ENCODE measurements around the gene FIG4. TPM values are rescaled to one million over a fixed set of nuclear protein-coding genes. Genes with fewer than 3 reads are reported as not detected.

The FIG4 gene
- total RNA-seq, 2 experiments from 2014 or later = 9.0 to 11.1 TPM

DNA sequence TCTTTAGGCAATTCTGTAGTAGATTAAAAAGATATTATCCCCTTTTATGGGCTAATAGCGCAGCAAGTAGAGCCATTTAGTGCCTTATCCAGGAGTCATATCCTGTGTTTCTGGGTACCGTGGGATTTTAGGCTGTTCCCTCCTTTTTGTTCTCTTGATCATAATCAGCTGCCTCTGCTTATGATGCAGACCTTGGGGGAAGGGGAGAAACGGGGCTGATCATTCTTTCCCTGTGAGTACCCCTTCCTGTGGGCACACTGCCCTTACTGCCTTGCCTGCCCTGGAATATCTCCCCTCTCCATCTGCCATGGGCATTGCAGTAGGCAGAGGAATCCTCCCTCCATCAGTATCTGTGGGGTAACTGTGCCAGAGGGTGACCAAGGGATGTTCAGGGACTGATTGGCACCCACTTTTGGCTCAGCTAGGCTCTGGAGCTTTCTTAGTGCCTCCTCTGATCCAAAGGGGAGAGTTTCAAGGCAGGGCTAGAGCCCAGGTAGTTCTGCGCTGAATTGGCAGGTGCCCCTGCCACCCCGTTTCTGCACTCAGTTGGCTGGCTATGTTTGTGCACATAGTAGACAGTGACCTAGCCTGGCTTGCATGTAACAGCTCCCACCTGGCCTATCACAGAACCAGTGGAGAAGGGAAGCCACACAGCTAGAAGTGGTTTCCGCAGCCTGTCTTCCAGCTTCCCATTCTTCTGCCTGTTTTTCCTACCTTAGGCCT, 103.3 kb downstream of the FIG4 start:
- no peak for DNase-seq

DNA sequence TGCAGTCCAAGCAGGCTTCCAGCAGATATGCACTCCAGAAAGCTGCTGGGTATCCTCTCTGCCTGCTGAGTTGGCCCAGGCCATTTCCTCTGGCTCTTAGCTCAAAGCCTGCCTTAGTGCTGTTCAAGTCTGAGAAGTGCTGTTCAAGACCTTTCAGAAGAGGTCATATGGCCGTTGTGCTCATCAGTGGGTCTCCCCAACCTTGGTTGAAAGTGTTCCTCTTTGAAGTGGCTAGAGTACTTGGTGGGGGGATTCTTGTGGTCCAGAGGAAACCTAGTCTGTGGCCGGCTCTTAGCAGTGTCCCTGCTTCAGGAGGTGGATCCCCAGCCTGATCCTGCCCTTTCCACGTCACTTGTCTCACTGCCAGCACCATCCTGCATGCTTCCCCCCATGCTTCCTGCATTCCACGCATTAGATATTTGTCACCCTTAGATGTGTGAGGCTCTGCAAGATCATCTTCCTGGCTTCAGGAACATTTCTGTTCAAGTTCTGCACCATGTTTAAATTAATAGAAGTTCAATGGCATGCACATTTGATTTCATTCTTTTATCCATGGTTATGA, 105.0 kb downstream of the FIG4 start:
- no peaks in the 10 kb centered on the region for H3K9me3 Mint-ChIP-seq (ENCODE audit: low read depth)
- no peak overlapping the region for H3K27ac Mint-ChIP-seq
- H3K4me3 Mint-ChIP-seq = no peak overlapping the region
- DNase-seq (no peak), ATAC-seq (no peak)
- no peaks in the 10 kb centered on the region for H3K27me3 Mint-ChIP-seq
- H3K4me1 Mint-ChIP-seq = peaks cover 4% of the 10 kb centered on the region
- CTCF ChIA-PET = no interaction called here
- no peaks in the 10 kb centered on the region for H3K36me3 Mint-ChIP-seq

More for the DNA sequence above, 103.3 kb downstream of the FIG4 start:
- CTCF ChIA-PET = no interaction called here
- Mint-ChIP-seq H3K36me3 (no peaks in the 10 kb centered on the region), H3K27ac (no peak overlapping the region), H3K9me3 (ENCODE audit: low read depth) (no peaks in the 10 kb centered on the region), H3K4me1 (peaks cover 4% of the 10 kb centered on the region), H3K27me3 (no peaks in the 10 kb centered on the region), H3K4me3 (no peak overlapping the region)
- ATAC-seq = no peak

DNA sequence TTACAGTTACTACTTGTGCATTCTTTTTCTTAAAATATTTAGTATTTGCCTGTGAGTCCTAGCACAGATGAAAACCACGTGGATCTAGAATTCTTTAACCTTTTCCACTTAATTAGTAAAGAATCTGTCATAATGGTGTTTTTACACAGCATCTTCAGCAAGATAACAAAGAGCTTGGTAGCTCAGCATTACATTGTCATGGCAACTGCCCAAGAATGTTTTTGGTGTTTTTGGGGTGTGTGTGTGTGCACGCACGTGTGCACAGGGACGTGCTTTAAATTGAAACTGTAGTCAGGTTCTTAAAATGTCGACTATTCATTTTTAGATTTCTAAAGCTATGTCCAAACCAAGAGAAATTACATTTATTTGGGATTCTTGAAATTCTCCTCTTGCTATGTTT, 108.0 kb downstream of the FIG4 start:
- Mint-ChIP-seq H3K27ac (no peak overlapping the region), H3K9me3 (ENCODE audit: low read depth) (no peaks in the 10 kb centered on the region), H3K4me1 (no peaks in the 10 kb centered on the region), H3K36me3 (no peaks in the 10 kb centered on the region), H3K4me3 (no peak overlapping the region), H3K27me3 (no peaks in the 10 kb centered on the region)
- no peak for DNase-seq
- no peak for ATAC-seq
- CTCF ChIA-PET = no interaction called here

DNA sequence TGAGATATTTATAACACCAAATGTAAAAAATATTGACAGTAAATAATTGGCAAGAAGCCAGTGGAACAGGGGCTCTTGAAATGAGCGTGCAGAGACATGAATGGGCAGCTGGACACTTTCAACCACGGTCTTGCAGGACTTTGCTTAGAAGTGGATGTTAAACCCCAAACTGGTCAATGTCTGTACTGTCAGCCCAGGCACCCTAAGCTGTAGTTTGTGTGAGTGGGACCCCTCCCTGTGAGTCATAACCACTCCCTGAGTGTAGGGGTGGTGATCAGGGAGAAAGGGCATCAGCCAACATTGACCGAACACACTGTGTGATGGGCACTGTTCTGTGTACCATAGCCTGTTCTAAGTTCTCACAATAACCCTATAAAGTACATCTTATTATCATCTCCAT, 108.6 kb downstream of the FIG4 start:
- ATAC-seq = no peak
- no peak for DNase-seq
- Mint-ChIP-seq H3K27ac (no peak overlapping the region), H3K36me3 (no peaks in the 10 kb centered on the region), H3K9me3 (ENCODE audit: low read depth) (no peaks in the 10 kb centered on the region), H3K27me3 (no peaks in the 10 kb centered on the region), H3K4me3 (no peak overlapping the region), H3K4me1 (no peaks in the 10 kb centered on the region)
- CTCF ChIA-PET = no interaction called here

DNA sequence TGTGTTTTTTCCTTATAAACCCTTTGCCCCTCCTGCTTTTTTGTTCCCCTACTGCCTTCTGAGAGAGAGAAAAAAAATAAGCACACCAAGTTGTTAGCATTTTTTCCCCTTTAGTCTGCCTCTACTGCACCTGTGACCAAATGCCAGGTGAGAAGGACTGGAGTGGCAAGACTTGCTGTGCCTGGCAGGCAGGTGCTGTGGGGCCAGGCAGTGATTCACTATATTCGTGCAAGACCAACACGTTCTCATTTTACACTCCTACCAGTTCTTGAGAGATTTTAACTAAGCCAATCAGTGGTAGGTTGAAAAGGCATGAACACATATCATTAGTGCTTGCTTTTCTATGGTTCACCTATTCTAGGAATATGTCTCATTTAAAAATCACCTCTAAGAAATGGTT, 109.7 kb downstream of the FIG4 start:
- Mint-ChIP-seq H3K27ac (no peak overlapping the region), H3K36me3 (no peaks in the 10 kb centered on the region), H3K4me3 (no peak overlapping the region), H3K27me3 (no peaks in the 10 kb centered on the region), H3K9me3 (ENCODE audit: low read depth) (no peaks in the 10 kb centered on the region), H3K4me1 (no peaks in the 10 kb centered on the region)
- no peak for DNase-seq
- ATAC-seq = no peak
- CTCF ChIA-PET = no interaction called here

DNA sequence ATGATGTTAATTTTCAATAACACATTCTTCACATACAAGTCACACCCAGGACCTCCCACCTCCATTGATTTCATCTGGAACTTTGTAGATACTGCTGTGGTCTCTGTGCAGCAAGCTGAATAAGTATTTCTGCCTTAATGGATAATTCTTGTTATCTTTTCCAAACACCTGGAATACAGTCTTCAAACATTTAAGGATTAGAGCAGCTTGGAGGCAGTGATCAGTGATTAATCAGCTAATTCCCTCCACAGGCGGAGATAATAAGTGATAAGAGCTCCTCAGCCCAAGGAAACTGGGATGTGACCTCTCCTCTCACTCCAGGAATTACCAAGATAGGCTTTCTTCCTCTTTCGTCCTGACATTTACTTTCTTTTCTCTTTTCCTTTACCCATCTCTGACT, 110.7 kb downstream of the FIG4 start:
- Mint-ChIP-seq H3K27me3 (no peaks in the 10 kb centered on the region), H3K36me3 (peaks cover 2% of the 10 kb centered on the region), H3K4me3 (no peak overlapping the region), H3K27ac (no peak overlapping the region), H3K4me1 (no peaks in the 10 kb centered on the region), H3K9me3 (ENCODE audit: low read depth) (no peaks in the 10 kb centered on the region)
- no peak for ATAC-seq
- DNase-seq = no peak
- CTCF ChIA-PET = no interaction called here

DNA sequence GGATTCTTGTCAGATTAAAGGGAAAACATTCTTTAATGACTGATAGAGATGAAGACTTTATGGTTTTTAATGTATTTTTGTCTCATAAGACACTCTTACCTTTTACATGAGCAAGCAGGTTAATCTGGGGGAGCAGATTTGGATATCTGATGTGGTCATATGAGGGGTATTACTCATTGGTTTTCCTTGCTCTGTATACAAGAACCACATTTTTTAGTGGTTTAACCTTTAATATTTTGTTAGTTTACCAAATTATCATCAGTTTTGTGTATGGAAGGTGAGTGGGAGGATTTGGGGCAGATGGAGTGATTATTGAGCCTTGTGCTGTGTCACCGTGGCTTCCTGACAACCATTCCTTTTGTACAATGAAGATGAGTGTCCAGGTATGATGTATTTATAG, 112.9 kb downstream of the FIG4 start:
- Mint-ChIP-seq H3K4me3 (no peak overlapping the region), H3K36me3 (peaks cover 2% of the 10 kb centered on the region), H3K27ac (no peak overlapping the region), H3K27me3 (no peaks in the 10 kb centered on the region), H3K9me3 (ENCODE audit: low read depth) (no peaks in the 10 kb centered on the region), H3K4me1 (no peaks in the 10 kb centered on the region)
- ATAC-seq (no peak), DNase-seq (no peak)
- CTCF ChIA-PET = no interaction called here

DNA sequence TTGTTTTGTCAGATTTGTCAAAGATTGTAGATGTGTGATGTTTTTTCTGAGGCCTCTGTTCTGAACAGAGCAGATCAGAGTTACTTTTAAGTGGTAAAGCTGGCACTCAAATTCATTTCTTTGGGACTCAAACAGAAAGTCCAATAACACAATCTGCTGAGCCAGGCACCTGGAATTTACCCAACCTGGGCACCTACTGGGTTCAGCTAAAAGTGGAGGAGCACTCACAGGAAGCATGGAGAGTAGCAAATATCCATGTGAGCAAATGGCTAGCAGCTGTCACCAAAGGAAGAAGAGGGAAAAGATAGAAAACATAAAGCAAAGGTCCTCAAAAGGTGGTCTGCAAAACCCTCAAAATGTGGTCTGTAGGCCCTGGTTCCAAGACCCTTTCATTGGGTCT, 116.8 kb downstream of the FIG4 start:
- Mint-ChIP-seq H3K4me3 (no peak overlapping the region), H3K36me3 (peaks cover 2% of the 10 kb centered on the region), H3K9me3 (ENCODE audit: low read depth) (no peaks in the 10 kb centered on the region), H3K27ac (no peak overlapping the region), H3K4me1 (no peaks in the 10 kb centered on the region), H3K27me3 (no peaks in the 10 kb centered on the region)
- DNase-seq (no peak), ATAC-seq (no peak)
- CTCF ChIA-PET = no interaction called here

DNA sequence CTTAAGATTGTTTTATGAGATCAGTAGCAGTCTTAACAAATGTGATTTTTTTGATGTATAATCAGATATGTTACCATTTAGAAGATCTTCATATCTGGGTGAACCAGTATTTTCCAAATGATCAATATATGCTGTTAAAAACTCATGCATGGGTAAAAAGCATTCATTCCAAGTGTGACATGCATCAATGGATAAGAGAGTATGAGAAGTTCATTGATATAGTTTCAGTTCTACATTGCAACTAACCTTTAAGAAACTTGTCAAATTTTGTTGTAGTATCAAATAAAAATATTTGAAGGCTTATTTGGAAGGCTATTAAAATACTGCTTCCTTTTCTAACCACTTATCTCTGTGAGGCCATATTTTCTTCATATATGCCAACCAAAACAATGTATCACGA, 117.7 kb downstream of the FIG4 start:
- H3K9me3 Mint-ChIP-seq (ENCODE audit: low read depth) = no peaks in the 10 kb centered on the region
- H3K27ac Mint-ChIP-seq = no peak overlapping the region
- ATAC-seq (no peak), DNase-seq (no peak)
- no peaks in the 10 kb centered on the region for H3K27me3 Mint-ChIP-seq
- CTCF ChIA-PET = no interaction called here
- peaks cover 2% of the 10 kb centered on the region for H3K36me3 Mint-ChIP-seq
- H3K4me3 Mint-ChIP-seq = no peak overlapping the region
- no peaks in the 10 kb centered on the region for H3K4me1 Mint-ChIP-seq

DNA sequence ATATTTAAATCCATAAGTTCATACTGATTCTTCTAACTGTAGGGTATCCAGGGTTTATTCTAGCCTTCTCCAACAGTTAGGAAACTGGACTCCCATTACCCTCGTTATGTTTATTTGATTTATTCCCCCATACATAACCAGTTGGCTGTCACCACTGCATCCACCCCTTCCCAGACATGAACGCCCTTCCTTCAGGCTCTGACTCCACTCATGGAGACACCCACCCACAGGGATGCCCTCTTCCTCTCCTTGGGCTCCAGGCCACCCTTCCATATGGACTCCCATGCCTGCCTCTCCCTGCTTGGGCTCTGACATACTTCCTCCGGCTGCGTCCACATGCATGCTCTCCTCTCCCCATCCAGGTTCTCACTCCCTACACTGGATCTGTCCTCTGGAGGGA, 124.0 kb downstream of the FIG4 start:
- Mint-ChIP-seq H3K36me3 (no peaks in the 10 kb centered on the region), H3K27ac (no peak overlapping the region), H3K4me3 (no peak overlapping the region), H3K9me3 (ENCODE audit: low read depth) (no peaks in the 10 kb centered on the region), H3K27me3 (no peaks in the 10 kb centered on the region), H3K4me1 (no peaks in the 10 kb centered on the region)
- DNase-seq = no peak
- CTCF ChIA-PET = no interaction called here
- ATAC-seq = no peak

DNA sequence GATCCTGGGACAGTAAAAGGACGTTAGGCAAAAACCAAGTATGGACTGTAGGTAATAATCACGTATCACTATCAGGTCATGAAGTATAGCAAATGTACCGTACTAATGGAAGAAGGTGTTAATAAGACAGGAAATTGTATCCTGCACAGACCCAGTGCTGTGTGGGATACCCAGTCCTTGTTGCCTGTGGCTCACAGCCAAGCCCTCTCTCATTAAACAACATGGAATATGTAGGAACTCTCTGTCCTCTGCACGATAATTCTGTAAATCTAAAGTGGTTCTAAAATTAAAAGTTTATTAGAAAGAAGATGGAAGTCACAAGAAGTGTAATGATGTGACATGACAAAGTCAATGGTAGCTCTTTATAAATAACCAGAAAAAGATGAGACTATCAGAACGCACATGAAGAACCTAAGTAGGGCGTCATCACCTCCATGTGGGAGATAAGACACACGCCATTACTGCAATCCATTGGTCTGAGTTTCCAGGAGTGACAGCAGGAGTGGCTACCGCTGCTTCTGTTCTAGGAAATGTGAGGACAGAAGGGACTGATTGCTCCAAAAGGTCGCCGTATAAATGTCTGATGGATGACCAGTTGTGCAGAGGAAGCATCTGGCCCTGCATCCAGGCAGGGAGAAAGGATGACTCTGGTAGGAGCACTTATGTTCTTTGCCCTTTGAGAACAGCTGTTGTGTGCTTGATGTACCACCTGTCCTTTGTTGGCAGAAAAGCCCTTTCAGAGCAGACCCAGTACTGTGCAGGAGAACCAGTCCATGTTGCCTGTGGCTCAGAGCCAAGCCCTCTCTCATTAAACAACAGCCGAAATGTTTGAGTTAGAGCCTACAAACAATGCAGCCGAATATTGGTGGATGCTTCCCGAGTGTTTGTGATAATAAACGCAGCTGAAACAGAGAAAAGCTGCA, 125.6 kb downstream of the FIG4 start:
- Mint-ChIP-seq H3K4me3 (no peak overlapping the region), H3K36me3 (no peaks in the 10 kb centered on the region), H3K27ac (no peak overlapping the region), H3K27me3 (no peaks in the 10 kb centered on the region), H3K9me3 (ENCODE audit: low read depth) (no peaks in the 10 kb centered on the region), H3K4me1 (no peaks in the 10 kb centered on the region)
- no peak for ATAC-seq
- DNase-seq = no peak
- CTCF ChIA-PET = no interaction called here

DNA sequence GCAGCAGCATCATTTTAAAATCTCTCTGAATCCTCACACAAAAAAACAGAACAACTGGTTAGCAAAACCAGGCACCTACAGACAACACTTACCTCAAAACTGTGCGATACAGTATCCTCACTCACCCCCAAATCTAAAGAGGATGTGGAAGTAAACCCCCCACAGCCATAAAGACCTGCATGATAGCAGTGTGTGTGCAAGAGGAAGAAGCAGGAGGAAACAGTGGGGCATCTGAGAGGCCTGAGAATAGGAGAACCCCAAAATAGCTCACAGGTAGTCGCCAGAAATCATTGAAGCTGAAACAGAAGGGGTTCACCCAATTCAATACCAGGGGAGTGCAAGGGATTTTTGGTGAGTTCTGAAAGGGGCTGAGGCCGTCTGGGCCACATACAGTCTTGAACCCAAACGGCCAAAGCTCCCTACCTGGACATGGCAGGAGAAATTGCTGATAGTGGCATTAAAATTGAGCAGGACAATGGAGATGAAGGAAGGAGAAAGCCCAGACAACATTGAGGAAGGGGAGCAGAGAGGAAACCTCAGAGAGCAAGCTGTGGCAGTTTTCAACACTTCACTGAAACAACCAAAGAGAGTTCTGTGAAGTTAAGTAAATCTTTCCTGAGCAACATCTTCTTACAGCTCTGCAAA, 129.7 kb downstream of the FIG4 start:
- CTCF ChIA-PET = no interaction called here
- H3K4me1 Mint-ChIP-seq = no peaks in the 10 kb centered on the region
- ATAC-seq = no peak

DNA sequence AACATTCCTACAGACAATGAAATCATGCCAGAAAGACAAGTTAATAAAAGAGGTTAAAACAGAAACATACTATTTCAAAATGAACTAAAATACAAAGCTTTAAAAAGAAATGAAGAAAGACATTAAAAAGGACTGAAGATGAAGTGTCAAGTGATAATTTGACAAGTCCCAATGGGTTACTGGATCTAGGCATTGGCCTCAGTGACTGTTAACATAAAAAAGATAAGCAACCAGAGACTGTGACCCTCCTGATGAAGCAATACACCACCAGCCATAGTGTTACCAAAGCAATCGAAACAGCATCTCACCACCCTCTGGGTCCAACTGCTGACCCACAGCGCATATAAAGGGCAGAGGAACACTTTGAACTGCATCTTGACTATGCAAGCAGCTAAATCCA, 130.3 kb downstream of the FIG4 start:
- no peak for ATAC-seq
- no peak for DNase-seq
- no peaks in the 10 kb centered on the region for H3K9me3 Mint-ChIP-seq (ENCODE audit: low read depth)
- peaks cover 3% of the 10 kb centered on the region for H3K36me3 Mint-ChIP-seq
- H3K27ac Mint-ChIP-seq = no peak overlapping the region
- CTCF ChIA-PET = no interaction called here
- H3K4me1 Mint-ChIP-seq = no peaks in the 10 kb centered on the region
- no peak overlapping the region for H3K4me3 Mint-ChIP-seq
- no peaks in the 10 kb centered on the region for H3K27me3 Mint-ChIP-seq

More for the DNA sequence above, 129.7 kb downstream of the FIG4 start:
- Mint-ChIP-seq H3K4me3 (no peak overlapping the region), H3K9me3 (ENCODE audit: low read depth) (no peaks in the 10 kb centered on the region), H3K27me3 (no peaks in the 10 kb centered on the region), H3K36me3 (no peaks in the 10 kb centered on the region), H3K27ac (no peak overlapping the region)
- DNase-seq = no peak

DNA sequence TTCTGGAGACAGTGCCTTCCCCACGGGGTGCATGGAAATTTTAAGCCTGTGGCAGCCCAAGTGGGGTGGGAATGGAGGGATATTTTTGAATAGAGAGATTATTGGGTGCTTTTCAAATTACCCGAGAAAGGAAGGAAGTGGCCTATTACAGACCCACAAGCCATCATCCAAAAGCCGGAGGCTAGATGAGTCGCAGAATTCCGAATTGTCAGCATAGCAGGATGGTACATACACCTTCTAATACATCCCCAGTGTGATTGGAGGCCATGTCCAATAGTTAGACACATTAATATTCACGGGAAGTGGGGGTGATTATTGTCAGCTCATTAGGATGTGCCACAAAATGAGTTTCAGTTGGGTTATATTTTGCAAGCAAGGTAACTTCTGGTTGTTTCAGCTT, 133.0 kb downstream of the FIG4 start:
- CTCF ChIA-PET = no interaction called here
- no peaks in the 10 kb centered on the region for H3K9me3 Mint-ChIP-seq (ENCODE audit: low read depth)
- peaks cover 5% of the 10 kb centered on the region for H3K36me3 Mint-ChIP-seq
- DNase-seq (no peak), ATAC-seq (no peak)
- no peak overlapping the region for H3K4me3 Mint-ChIP-seq
- H3K4me1 Mint-ChIP-seq = no peaks in the 10 kb centered on the region
- no peak overlapping the region for H3K27ac Mint-ChIP-seq
- H3K27me3 Mint-ChIP-seq = no peaks in the 10 kb centered on the region

Measured in activated CD8-positive, alpha-beta memory T cell treated with anti-CD3 and anti-CD28 coated beads, Interleukin-2, amount 10 ng/mL, durations not matched to agents 7 days and 5 days (primary cell).